Stomach (tissue), 9 donors: ENCODE measurements around the gene SLC24A3. TPM values are rescaled to one million over a fixed set of nuclear protein-coding genes. Genes with fewer than 3 reads are reported as not detected.

ENCODE experiments used
- DNase-seq, 2 donors: peaks; one replicate each; pipeline versions ENCODE4 v3.0.0 to v3.0.0-alpha.2; 2013 to 2019
- H3K27ac ChIP-seq, 5 donors: fragments of 200-600 bp in 4 of 5; sonication (generic) in 4 of 5; one replicate each; pipeline ENCODE4 v1.5.1; 2013 to 2019; ENCODE audit warnings: mild to moderate bottlenecking in 1 of 5, moderate library complexity in 1 of 5
- H3K27me3 ChIP-seq, 3 donors: fragments of 200-600 bp; sonication (generic); one replicate each; pipeline ENCODE4 v1.5.1; 2017 to 2019; ENCODE audit warnings: mixed run types in 1 of 3
- H3K36me3 ChIP-seq, 4 donors: fragments of 200-600 bp; sonication (generic); 1 replicate in 3 of 4; 2 replicates in 1 of 4; pipeline ENCODE4 v1.5.1; 2016 to 2019
- H3K4me1 ChIP-seq, 4 donors: fragments of 200-600 bp; sonication (generic); one replicate each; pipeline ENCODE4 v1.5.1; 2016 to 2019
- H3K4me3 ChIP-seq, 4 donors: fragments of 200-600 bp; sonication (generic) in 3 of 4; one replicate each; pipeline ENCODE4 v1.5.1; 2016 to 2019; ENCODE audit warnings: mild to moderate bottlenecking in 1 of 4
- H3K9me3 ChIP-seq, 4 donors: fragments of 200-600 bp; sonication (generic); one replicate each; pipeline ENCODE4 v1.5.1; 2016 to 2019
- EP300 ChIP-seq: sonication (generic); formaldehyde crosslinking; IDR thresholded peaks from one replicate; pipeline ENCODE4 v1.6.1; 2017; ENCODE audit warnings: antibody characterized with exemption
- POLR2A ChIP-seq, 4 donors: fragments of 450-650 bp; IDR thresholded peaks; one replicate each; pipeline ENCODE4 v1.6.1; 2016; ENCODE audit warnings: antibody characterized with exemption in 4 of 4, control low read depth in 2 of 4, mild to moderate bottlenecking in 1 of 4, moderate library complexity in 1 of 4
- POLR2AphosphoS5 ChIP-seq, 3 donors: sonication (generic); formaldehyde crosslinking; IDR thresholded peaks; one replicate each; pipeline ENCODE4 v1.6.1; 2016; ENCODE audit warnings: antibody characterized with exemption in 3 of 3
- WGBS, 5 donors: extraction: QIAGEN DNeasy Blood & Tissue Kit in 3 of 5; methylation state at CpG; one replicate each; pipeline versions ENCODE4 v1.1.5 to v1.1.7; 2013 to 2018; 5-methylcytosine and 5-hydroxymethylcytosine counted together
- intact Hi-C: fragments of 100-400 bp; cut with DNase I; formaldehyde crosslinking; loops from one replicate; pipeline ENCODE4 v1.15.1; 2023; ENCODE audit warnings: low total_unique reads
- polyA plus RNA-seq, 3 donors: library from polyadenylated mRNA; stranded (reverse); fragments of 200-250 nt; gene quantifications; one replicate each; pipeline ENCODE4 v1.2.3, GENCODE V29; 2013
- total RNA-seq, 5 donors: library from RNA; depleted of rRNA; stranded (reverse); fragments of >200 nt; gene quantifications; one replicate each; pipeline versions ENCODE4 v1.1.0 to v1.2.3, GENCODE V29; 2014 to 2016
- TF ChIP-seq, protein P1 (sequence below), 7 experiments: fragments of 450-650 bp in 4 of 7; fragments of 200-600 bp in 3 of 7; sonication (generic) in 3 of 7; IDR thresholded peaks; one replicate each; pipeline ENCODE4 v1.5.1; 2016 to 2019; ENCODE audit warnings: antibody characterized with exemption in 7 of 7, control low read depth in 2 of 7, mild to moderate bottlenecking in 1 of 7
- donor health status: healthy with polysubstance abuse.
- donor health status: Bipolar disorder and iron deficiency.
- donor health status: healthy.

SLC24A3 gene
- total and polyA plus RNA-seq, 8 donors, result 1.8 to 9.0 (median 4.5) TPM

DNA sequence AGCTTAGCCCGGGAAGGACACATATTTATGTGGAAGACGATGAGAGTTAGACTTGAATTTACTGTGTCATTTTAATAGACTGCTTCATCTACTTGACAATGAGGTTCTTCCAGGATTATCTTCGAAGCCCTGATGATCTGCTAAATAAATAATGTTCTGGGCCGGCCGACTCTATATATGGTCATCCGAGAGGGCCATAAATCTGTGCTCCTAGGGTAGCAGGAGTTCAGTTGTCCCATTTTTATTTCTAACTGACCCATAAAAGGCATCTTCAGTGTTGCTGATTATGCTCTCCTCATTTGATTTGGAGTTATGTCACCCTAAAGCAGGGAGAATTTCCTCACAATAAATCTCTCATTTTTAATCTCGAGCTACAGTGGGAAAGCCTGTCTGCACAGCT is 217.1 kb downstream of the SLC24A3 start:
- intact Hi-C loops, result no loop called here
- H3K4me3 ChIP-seq, result no peak overlapping the region
- H3K4me1 ChIP-seq, result peaks cover 0 to 21% (median 11%) of the 10 kb centered on the region in 4 donors
- DNase-seq, result no peak
- H3K9me3 ChIP-seq, result no peaks in the 10 kb centered on the region
- 70 to 76% (median 70%) methylated on average over 7 of the region's 7 CpGs for WGBS, 5 donors
- TF ChIP-seq POLR2AphosphoS5 (IDR thresholded peaks at IDR 0.05), result no peak
- TF ChIP-seq EP300, result no peak
- TF ChIP-seq, protein P1, sequence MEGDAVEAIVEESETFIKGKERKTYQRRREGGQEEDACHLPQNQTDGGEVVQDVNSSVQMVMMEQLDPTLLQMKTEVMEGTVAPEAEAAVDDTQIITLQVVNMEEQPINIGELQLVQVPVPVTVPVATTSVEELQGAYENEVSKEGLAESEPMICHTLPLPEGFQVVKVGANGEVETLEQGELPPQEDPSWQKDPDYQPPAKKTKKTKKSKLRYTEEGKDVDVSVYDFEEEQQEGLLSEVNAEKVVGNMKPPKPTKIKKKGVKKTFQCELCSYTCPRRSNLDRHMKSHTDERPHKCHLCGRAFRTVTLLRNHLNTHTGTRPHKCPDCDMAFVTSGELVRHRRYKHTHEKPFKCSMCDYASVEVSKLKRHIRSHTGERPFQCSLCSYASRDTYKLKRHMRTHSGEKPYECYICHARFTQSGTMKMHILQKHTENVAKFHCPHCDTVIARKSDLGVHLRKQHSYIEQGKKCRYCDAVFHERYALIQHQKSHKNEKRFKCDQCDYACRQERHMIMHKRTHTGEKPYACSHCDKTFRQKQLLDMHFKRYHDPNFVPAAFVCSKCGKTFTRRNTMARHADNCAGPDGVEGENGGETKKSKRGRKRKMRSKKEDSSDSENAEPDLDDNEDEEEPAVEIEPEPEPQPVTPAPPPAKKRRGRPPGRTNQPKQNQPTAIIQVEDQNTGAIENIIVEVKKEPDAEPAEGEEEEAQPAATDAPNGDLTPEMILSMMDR (IDR thresholded peaks at IDR 0.05), result no peak
- no peak overlapping the region for H3K27ac ChIP-seq
- no peaks in the 10 kb centered on the region for H3K27me3 ChIP-seq
- H3K36me3 ChIP-seq, result no peaks in the 10 kb centered on the region

DNA sequence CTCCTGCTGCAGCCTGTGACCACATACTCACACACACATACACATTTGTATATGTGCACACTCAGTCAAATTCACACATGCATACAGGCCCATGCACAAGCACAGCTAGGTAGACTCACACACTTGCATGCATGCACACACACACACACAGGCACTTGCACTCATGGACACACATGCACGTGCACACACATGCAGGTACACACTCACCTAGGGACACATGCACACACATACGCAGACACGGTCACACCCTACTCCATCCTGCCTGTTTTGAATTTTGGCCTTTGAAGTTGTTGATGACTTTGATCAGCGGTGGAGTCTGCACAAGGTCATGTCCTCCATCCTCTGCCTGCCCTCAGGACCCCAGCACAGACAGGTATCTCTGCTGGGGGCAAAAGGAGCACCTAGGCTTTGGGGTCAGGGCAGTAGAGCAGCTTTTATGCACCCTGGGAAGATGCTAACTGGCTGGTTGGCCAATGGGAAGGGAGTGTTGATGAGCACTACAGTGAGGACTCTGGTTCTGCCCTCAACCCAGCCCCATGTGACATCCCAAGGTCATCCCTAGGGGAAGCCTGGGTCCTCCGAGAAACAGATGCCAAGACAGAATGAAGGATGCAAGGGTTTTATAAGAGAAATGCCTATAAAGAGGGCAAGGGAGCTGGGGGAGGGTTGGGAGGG is 218.3 kb downstream of the SLC24A3 start:
- Histone ChIP-seq H3K4me3 (no peak overlapping the region), H3K9me3 (no peaks in the 10 kb centered on the region), H3K36me3 (no peaks in the 10 kb centered on the region), H3K27me3 (no peaks in the 10 kb centered on the region), H3K27ac (no peak overlapping the region), H3K4me1 (peaks cover 0 to 21% (median 11%) of the 10 kb centered on the region in 4 donors)
- 79 to 97% (median 95%) methylated on average over 5 of the region's 5 CpGs for WGBS, 5 donors
- no peak for DNase-seq
- intact Hi-C loops, result no loop called here
- TF ChIP-seq POLR2A (IDR thresholded peaks at IDR 0.05) (no peak), POLR2AphosphoS5 (IDR thresholded peaks at IDR 0.05) (no peak), EP300 (no peak)
- TF ChIP-seq, protein P1 (IDR thresholded peaks at IDR 0.05), result no peak

DNA sequence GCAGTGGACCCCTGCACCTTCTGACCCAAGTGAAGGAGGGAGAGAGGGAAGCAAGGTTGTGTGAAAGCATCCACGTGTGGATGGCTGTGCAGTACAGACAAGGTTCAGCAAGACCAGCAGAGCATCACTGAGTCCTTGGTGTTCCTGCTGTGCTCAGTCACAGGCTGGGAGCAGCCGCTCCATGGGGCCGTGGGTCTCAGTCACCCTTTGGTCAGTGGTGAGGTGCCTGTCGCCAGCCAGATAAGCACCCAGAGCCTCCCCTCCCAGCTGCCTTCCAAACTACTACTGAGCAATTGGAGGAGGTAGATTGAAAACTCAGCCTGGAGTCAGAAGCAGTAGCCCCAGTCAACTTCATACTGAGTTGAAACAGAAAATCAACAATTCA is 218.9 kb downstream of the SLC24A3 start:
- intact Hi-C loops, result no loop called here
- 49 to 75% (median 54%) methylated on average over 4 of the region's 4 CpGs for WGBS, 5 donors

DNA sequence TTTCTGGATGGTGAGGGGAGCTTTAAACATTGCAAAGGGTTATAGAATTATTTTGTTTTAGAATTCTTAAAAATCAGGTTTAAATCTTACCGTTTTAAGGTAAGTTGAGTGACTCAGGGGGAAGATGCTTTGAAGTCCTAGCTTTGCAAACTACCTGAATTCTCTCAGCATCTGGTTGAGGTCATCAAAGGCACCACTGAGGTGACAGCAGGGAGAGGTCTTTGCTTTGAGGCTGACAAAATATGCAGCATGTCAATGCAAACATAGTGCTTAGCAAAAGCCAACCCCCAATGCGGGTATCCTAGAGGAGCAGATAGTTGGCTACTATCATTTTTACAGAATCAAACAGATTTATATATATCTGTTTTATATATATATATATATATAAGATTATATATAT is 219.5 kb downstream of the SLC24A3 start:
- H3K27ac ChIP-seq, result no peak overlapping the region
- DNase-seq, result no peak
- no peaks in the 10 kb centered on the region for H3K36me3 ChIP-seq
- H3K27me3 ChIP-seq, result no peaks in the 10 kb centered on the region
- 65 to 89% (median 81%) methylated on average over 2 of the region's 2 CpGs for WGBS, 5 donors
- intact Hi-C loops, result no loop called here
- no peaks in the 10 kb centered on the region for H3K9me3 ChIP-seq
- TF ChIP-seq, protein P1 (IDR thresholded peaks at IDR 0.05), result no peak
- peaks cover 0 to 19% (median 11%) of the 10 kb centered on the region in 4 donors for H3K4me1 ChIP-seq
- no peak overlapping the region for H3K4me3 ChIP-seq

More for the DNA sequence above, 218.9 kb downstream of the SLC24A3 start:
- Histone ChIP-seq H3K4me1 (peaks cover 0 to 21% (median 11%) of the 10 kb centered on the region in 4 donors), H3K27me3 (no peaks in the 10 kb centered on the region), H3K36me3 (no peaks in the 10 kb centered on the region), H3K27ac (no peak overlapping the region), H3K4me3 (no peak overlapping the region), H3K9me3 (no peaks in the 10 kb centered on the region)
- TF ChIP-seq POLR2A (IDR thresholded peaks at IDR 0.05), result no peak
- no peak for TF ChIP-seq POLR2AphosphoS5 (IDR thresholded peaks at IDR 0.05)
- TF ChIP-seq, protein P1 (IDR thresholded peaks at IDR 0.05), result no peak
- TF ChIP-seq EP300, result no peak
- no peak for DNase-seq
